Chondrocyte (in vitro differentiated cells): ENCODE results near the gene ABLIM1. TPM values are rescaled to one million over a fixed set of nuclear protein-coding genes. Genes with fewer than 3 reads are reported as not detected.

Source experiments
- DNase-seq: peaks from one replicate; pipeline ENCODE4 v3.0.0; 2021; ENCODE audit warnings: mixed read lengths, low spot score
- H3K27ac Mint-ChIP-seq: one replicate; pipeline ENCODE4 v1.8.0; 2021; ENCODE audit warnings: mild to moderate bottlenecking, moderate library complexity, mixed read lengths; ENCODE audit not compliant: unreplicated experiment
- H3K27me3 Mint-ChIP-seq: 2 replicates; pipeline ENCODE4 v1.8.0; 2021; ENCODE audit warnings: low read depth, mixed read lengths
- H3K36me3 Mint-ChIP-seq: 2 replicates; pipeline ENCODE4 v1.8.0; 2021; ENCODE audit warnings: low read depth, mixed read lengths
- H3K4me1 Mint-ChIP-seq: 2 replicates; pipeline ENCODE4 v1.8.0; 2021; ENCODE audit warnings: low read depth, mild to moderate bottlenecking, mixed read lengths
- H3K4me3 Mint-ChIP-seq: one replicate; pipeline ENCODE4 v1.8.0; 2021; ENCODE audit warnings: mild to moderate bottlenecking, moderate library complexity, mixed read lengths; ENCODE audit not compliant: unreplicated experiment
- H3K9me3 Mint-ChIP-seq: 2 replicates; pipeline ENCODE4 v1.8.0; 2021; ENCODE audit warnings: low read depth, mixed read lengths
- CTCF ChIP-seq: fragments of 200-600 bp; sonication (generic); IDR thresholded peaks from 2 replicates; pipeline ENCODE4 v1.5.0; 2021; ENCODE audit warnings: antibody characterized with exemption, mild to moderate bottlenecking, moderate library complexity
- total RNA-seq: library from RNA; stranded (reverse); gene quantifications from 3 replicates; pipeline ENCODE4 v1.2.1, GENCODE V29; 2021

The ABLIM1 gene
- total RNA-seq, 1 donor from 2014 or later: 15.7 TPM

- Mint-ChIP-seq H3K27ac (peak overlapping the region; percentile 77), H3K27me3 (no peaks in the 10 kb centered on the region), H3K36me3 (no peaks in the 10 kb centered on the region), H3K4me1 (peaks cover 45% of the 10 kb centered on the region), H3K9me3 (no peaks in the 10 kb centered on the region), H3K4me3 (peak overlapping the region; percentile 46)
- no peak for DNase-seq
- TF ChIP-seq CTCF: no peak
Measured at GRCh38 chr10:114684822-114685209, 26.7 kb upstream of the ABLIM1 start.

GRCh38 chr10:114684084-114684821 is 26.2 kb upstream of the ABLIM1 start:
- H3K4me3 Mint-ChIP-seq: peak overlapping the region; percentile 46
- H3K27me3 Mint-ChIP-seq: no peaks in the 10 kb centered on the region
- H3K27ac Mint-ChIP-seq: peak overlapping the region; percentile 77
- no peak for DNase-seq
- H3K9me3 Mint-ChIP-seq: no peaks in the 10 kb centered on the region
- peaks cover 45% of the 10 kb centered on the region for H3K4me1 Mint-ChIP-seq
- no peak for TF ChIP-seq CTCF
- no peaks in the 10 kb centered on the region for H3K36me3 Mint-ChIP-seq

- no peak for TF ChIP-seq CTCF
- no peaks in the 10 kb centered on the region for H3K9me3 Mint-ChIP-seq
- H3K4me3 Mint-ChIP-seq: no peak overlapping the region
- no peak for DNase-seq
- H3K4me1 Mint-ChIP-seq: peaks cover 50% of the 10 kb centered on the region
- no peaks in the 10 kb centered on the region for H3K36me3 Mint-ChIP-seq
- no peak overlapping the region for H3K27ac Mint-ChIP-seq
- no peaks in the 10 kb centered on the region for H3K27me3 Mint-ChIP-seq
Measured at GRCh38 chr10:114683593-114683992, 25.5 kb upstream of the ABLIM1 start.

- Mint-ChIP-seq H3K9me3 (no peaks in the 10 kb centered on the region), H3K27ac (no peak overlapping the region), H3K36me3 (no peaks in the 10 kb centered on the region), H3K27me3 (no peaks in the 10 kb centered on the region), H3K4me1 (peaks cover 50% of the 10 kb centered on the region), H3K4me3 (no peak overlapping the region)
- no peak for TF ChIP-seq CTCF
- DNase-seq: no peak
Measured at GRCh38 chr10:114683162-114683561, 25.1 kb upstream of the ABLIM1 start.

GRCh38 chr10:114682532-114682931 is 24.5 kb upstream of the ABLIM1 start:
- Mint-ChIP-seq H3K4me1 (peaks cover 50% of the 10 kb centered on the region), H3K27ac (peak overlapping the region; percentile 6), H3K4me3 (no peak overlapping the region), H3K36me3 (no peaks in the 10 kb centered on the region), H3K27me3 (no peaks in the 10 kb centered on the region), H3K9me3 (no peaks in the 10 kb centered on the region)
- no peak for TF ChIP-seq CTCF
- no peak for DNase-seq
